H1 (cell line): ENCODE data around the gene TASOR2. TPM values are rescaled to one million over a fixed set of nuclear protein-coding genes. Genes with fewer than 3 reads are reported as not detected.

Experiments
- CTCF ChIA-PET: fragments of 300-600 bp; sonication (Branson Sonifier 250); formaldehyde crosslinking; loops from one replicate; lab custom pipeline; 2021; ENCODE audit not compliant: partially characterized antibody; lab: Charles Lee
- POLR2A ChIA-PET: fragments of 300-600 bp; sonication (Branson Sonifier 250); formaldehyde crosslinking; loops from one replicate; lab custom pipeline; 2021; ENCODE audit warnings: inconsistent platforms; ENCODE audit not compliant: partially characterized antibody; lab: Charles Lee
- DNase-seq, 2 experiments: peaks; one replicate each; pipeline versions ENCODE4 v3.0.0 to v3.0.0-alpha.2; 2010 to 2022; ENCODE audit warnings: low spot score in 2 of 2, low read depth in 1 of 2, mixed read lengths in 1 of 2
- FAIRE-seq: peaks from 2 replicates; lab custom pipeline; 2011; peaks lifted over from hg19 to GRCh38; lab: Jason Lieb, UNC
- H2AFZ ChIP-seq: 2 replicates; pipeline ENCODE4 v1.8.1; 2012; ENCODE audit warnings: low read length, inconsistent platforms
- H2AK5ac ChIP-seq: 2 replicates; pipeline ENCODE4 v1.6.1; 2013; ENCODE audit warnings: low read depth, low read length
- H2BK120ac ChIP-seq: replicated peaks from 2 replicates; pipeline ENCODE3; 2013; ENCODE audit warnings: low read depth, low read length, inconsistent platforms
- H2BK12ac ChIP-seq: 2 replicates; pipeline ENCODE4 v1.6.1; 2013; ENCODE audit warnings: low read depth, low read length
- H2BK15ac ChIP-seq: 2 replicates; pipeline ENCODE4 v1.6.1; 2013; ENCODE audit warnings: low read length
- H2BK20ac ChIP-seq: 2 replicates; pipeline ENCODE4 v1.6.1; 2013; ENCODE audit warnings: low read length
- H2BK5ac ChIP-seq: 2 replicates; pipeline ENCODE4 v1.6.1; 2013; ENCODE audit warnings: low read depth, low read length
- H3K14ac ChIP-seq: 2 replicates; pipeline ENCODE4 v1.6.1; 2013; ENCODE audit warnings: inconsistent platforms; ENCODE audit not compliant: insufficient read length
- H3K18ac ChIP-seq: 2 replicates; pipeline ENCODE4 v1.6.1; 2013; ENCODE audit warnings: low read length; ENCODE audit errors: extremely low read depth
- H3K23ac ChIP-seq: 2 replicates; pipeline ENCODE4 v1.6.1; 2013; ENCODE audit warnings: inconsistent platforms; ENCODE audit not compliant: insufficient read length
- H3K23me2 ChIP-seq: 2 replicates; pipeline ENCODE4 v1.6.1; 2013; ENCODE audit warnings: low read depth, low read length
- H3K27ac ChIP-seq: 2 replicates; pipeline ENCODE4 v1.6.1; 2011; ENCODE audit warnings: low read depth, low read length, inconsistent platforms
- H3K27me3 ChIP-seq, 4 experiments: replicated peaks in 1 of 4; 1 replicate in 1 of 4; 2 replicates in 3 of 4; pipeline versions ENCODE4 v1.6.1 to v1.8.1; 2011 to 2013; ENCODE audit warnings: low read length in 3 of 4, mild to moderate bottlenecking in 3 of 4, inconsistent platforms in 2 of 4, mixed read lengths in 2 of 4, moderate library complexity in 1 of 4; ENCODE audit not compliant: control insufficient read depth in 3 of 4, insufficient read depth in 3 of 4; ENCODE audit errors: extremely low read depth in 1 of 4
- H3K36me3 ChIP-seq, 4 experiments: 2 replicates each; pipeline versions ENCODE4 v1.6.1 to v1.8.1; 2011 to 2013; ENCODE audit warnings: mild to moderate bottlenecking in 4 of 4, low read length in 3 of 4, moderate library complexity in 2 of 4, control low read depth in 1 of 4, inconsistent platforms in 1 of 4; ENCODE audit not compliant: insufficient read depth in 4 of 4, control insufficient read depth in 2 of 4
- H3K4ac ChIP-seq: replicated peaks from 2 replicates; pipeline ENCODE3; 2013; ENCODE audit warnings: low read length, low read depth, mixed read lengths, inconsistent platforms; ENCODE audit not compliant: insufficient read length
- H3K4me1 ChIP-seq, 4 experiments: replicated peaks in 1 of 4; 1 replicate in 1 of 4; 2 replicates in 3 of 4; pipeline versions ENCODE4 v1.6.1 to v1.8.1; 2011 to 2013; ENCODE audit warnings: low read length in 3 of 4, inconsistent platforms in 2 of 4, mixed read lengths in 1 of 4; ENCODE audit not compliant: insufficient read depth in 4 of 4, control insufficient read depth in 3 of 4
- H3K4me2 ChIP-seq, 2 experiments: 2 replicates each; pipeline versions ENCODE4 v1.6.1 to v1.8.1; 2011 to 2013; ENCODE audit warnings: low read depth in 2 of 2, low read length in 2 of 2, control low read depth in 1 of 2, inconsistent platforms in 1 of 2, mild to moderate bottlenecking in 1 of 2; ENCODE audit not compliant: insufficient read depth in 1 of 2
- H3K4me3 ChIP-seq, 4 experiments: fragments of 200-600, 300-600 bp in 1 of 4; sonication (generic), shearing (Covaris generic), sonication (Bioruptor Twin) in 1 of 4; 2 replicates each; pipeline versions ENCODE4 v1.5.1 to v1.8.1; 2011 to 2016; ENCODE audit warnings: low read length in 4 of 4, low read depth in 3 of 4, control low read depth in 2 of 4, inconsistent platforms in 2 of 4, mild to moderate bottlenecking in 2 of 4, mixed read lengths in 1 of 4, moderate library complexity in 1 of 4; ENCODE audit not compliant: insufficient read depth in 2 of 4; ENCODE audit errors: extremely low read depth in 1 of 4
- H3K56ac ChIP-seq: replicated peaks from 2 replicates; pipeline ENCODE3; 2013; ENCODE audit warnings: low read depth, mild to moderate bottlenecking, mixed read lengths, low read length, inconsistent platforms; ENCODE audit not compliant: insufficient read length
- H3K79me1 ChIP-seq: 2 replicates; pipeline ENCODE4 v1.6.1; 2013; ENCODE audit warnings: low read depth, low read length, control low read depth
- H3K79me2 ChIP-seq, 2 experiments: 2 replicates each; pipeline versions ENCODE4 v1.6.1 to v1.8.1; 2012 to 2013; ENCODE audit warnings: low read length in 2 of 2, mild to moderate bottlenecking in 2 of 2, inconsistent platforms in 1 of 2; ENCODE audit not compliant: insufficient read depth in 2 of 2, control insufficient read depth in 1 of 2
- H3K9ac ChIP-seq, 4 experiments: replicated peaks in 1 of 4; 1 replicate in 1 of 4; 2 replicates in 3 of 4; pipeline versions ENCODE4 v1.6.1 to v1.8.1; 2011 to 2013; ENCODE audit warnings: low read depth in 3 of 4, low read length in 3 of 4, control low read depth in 2 of 4, mild to moderate bottlenecking in 2 of 4, moderate library complexity in 2 of 4, inconsistent platforms in 1 of 4; ENCODE audit errors: extremely low read depth in 1 of 4
- H3K9me3 ChIP-seq, 2 experiments: 2 replicates each; pipeline versions ENCODE4 v1.6.1 to v1.8.1; 2012 to 2013; ENCODE audit warnings: mild to moderate bottlenecking in 2 of 2, moderate library complexity in 2 of 2, control low read depth in 1 of 2, inconsistent platforms in 1 of 2, low read depth in 1 of 2, low read length in 1 of 2, mixed read lengths in 1 of 2; ENCODE audit not compliant: insufficient read depth in 2 of 2
- H4K20me1 ChIP-seq, 2 experiments: replicated peaks in 1 of 2; 2 replicates each; pipeline versions ENCODE3 to v1.8.1; 2011 to 2013; ENCODE audit warnings: inconsistent platforms in 2 of 2, low read length in 2 of 2, mild to moderate bottlenecking in 1 of 2; ENCODE audit not compliant: insufficient read depth in 2 of 2, control insufficient read depth in 1 of 2
- H4K5ac ChIP-seq: 2 replicates; pipeline ENCODE4 v1.6.1; 2013; ENCODE audit warnings: low read length, low read depth, mixed read lengths, inconsistent platforms; ENCODE audit not compliant: insufficient read length
- H4K8ac ChIP-seq: 2 replicates; pipeline ENCODE4 v1.8.0; 2013; ENCODE audit warnings: mild to moderate bottlenecking, moderate library complexity, low read length, inconsistent platforms; ENCODE audit not compliant: insufficient read depth; ENCODE audit errors: extremely low read depth
- H4K91ac ChIP-seq: replicated peaks from 2 replicates; pipeline ENCODE3; 2013; ENCODE audit warnings: low read length, mixed read lengths, inconsistent platforms; ENCODE audit not compliant: insufficient read length
- CBX5 ChIP-seq: fragments of 300-800, 300-1000 bp; sonication (generic); IDR thresholded peaks from 2 replicates; pipeline ENCODE4 v1.7.1; 2016; ENCODE audit warnings: antibody characterized with exemption, low read length, low read depth
- CHD1 ChIP-seq: IDR thresholded peaks from 2 replicates; pipeline ENCODE4 v1.6.1; 2012; ENCODE audit warnings: low read depth, low read length, improper control_type of control experiment
- FOSL1 ChIP-seq: IDR thresholded peaks from 2 replicates; pipeline ENCODE4 v1.6.1; 2011; ENCODE audit warnings: mild to moderate bottlenecking, low read depth, low read length, moderate library complexity; ENCODE audit not compliant: insufficient read depth
- RNF2 ChIP-seq: fragments of 200-900, 300-1000 bp; sonication (generic); IDR thresholded peaks from 2 replicates; pipeline ENCODE4 v1.7.1; 2016; ENCODE audit warnings: borderline replicate concordance, low read depth, mild to moderate bottlenecking, antibody characterized with exemption, low read length; ENCODE audit not compliant: poor library complexity, severe bottlenecking; ENCODE audit errors: missing control alignments
- SIX5 ChIP-seq: IDR thresholded peaks from 2 replicates; pipeline ENCODE4 v1.6.1; 2011; ENCODE audit warnings: mild to moderate bottlenecking, low read depth, low read length
- SRF ChIP-seq: IDR thresholded peaks from 2 replicates; pipeline ENCODE4 v1.6.1; 2011; ENCODE audit warnings: mild to moderate bottlenecking, low read depth, low read length, moderate library complexity
- TAF7 ChIP-seq: optimal IDR thresholded peaks from 2 replicates; pipeline ENCODE3; 2011; ENCODE audit warnings: low read depth, mild to moderate bottlenecking, inconsistent platforms, low read length, moderate library complexity, borderline replicate concordance
- WGBS, 2 experiments: shearing (Covaris generic) in 1 of 2; methylation state at CpG; one replicate each; pipeline versions ENCODE4 v1.1.6 to v1.1.7; 2013 to 2015; ENCODE audit warnings: low lambda C conversion rate in 2 of 2, mixed read lengths in 2 of 2, inconsistent platforms in 1 of 2, low coverage in 1 of 2, missing lambda C conversion rate in 1 of 2; ENCODE audit not compliant: insufficient replicate concordance in 2 of 2, insufficient coverage in 1 of 2, insufficient read length in 1 of 2; ENCODE audit errors: extremely low coverage in 1 of 2, missing lambda C conversion rate in 1 of 2; 5-methylcytosine and 5-hydroxymethylcytosine counted together
- polyA plus RNA-seq, 7 experiments: library from polyadenylated mRNA; depleted of rRNA in 3 of 7; stranded (reverse) in 5 of 7; unstranded in 2 of 7; fragments of >200 nt in 5 of 7; fragments of 200-250 nt in 2 of 7; gene quantifications; 1 replicate in 5 of 7; 2 replicates in 1 of 7; 4 replicates in 1 of 7; pipeline versions ENCODE4 v1.2.1 to v1.2.3, GENCODE V29; 2011 to 2013; ENCODE audit warnings: missing spikeins in 2 of 7, mixed read lengths in 2 of 7
- total RNA-seq: library from RNA; stranded (reverse); fragmentation: NEBNext Ultra II Directional; extraction: Animal tissue kit (Norgen Biotek cat#: 25700); gene quantifications from 2 replicates; pipeline ENCODE4 v1.2.1, GENCODE V29; 2021
- TF ChIP-seq, protein P1 (sequence below), 3 experiments: IDR thresholded peaks; 1 replicate in 2 of 3; 2 replicates in 1 of 3; pipeline versions ENCODE4 v1.5.1 to v1.6.1; 2011; ENCODE audit warnings: low read length in 3 of 3, mild to moderate bottlenecking in 3 of 3, inconsistent platforms in 2 of 3, low read depth in 1 of 3, moderate library complexity in 1 of 3; ENCODE audit not compliant: insufficient read depth in 1 of 3; ENCODE audit errors: control extremely low read depth in 1 of 3

TASOR2 gene
- total and polyA plus RNA-seq, 2 of the 8 experiments (the other 6 are each of a cell fraction or from before 2014, with no cell fraction given), result 13.1 to 74.9 TPM

DNA sequence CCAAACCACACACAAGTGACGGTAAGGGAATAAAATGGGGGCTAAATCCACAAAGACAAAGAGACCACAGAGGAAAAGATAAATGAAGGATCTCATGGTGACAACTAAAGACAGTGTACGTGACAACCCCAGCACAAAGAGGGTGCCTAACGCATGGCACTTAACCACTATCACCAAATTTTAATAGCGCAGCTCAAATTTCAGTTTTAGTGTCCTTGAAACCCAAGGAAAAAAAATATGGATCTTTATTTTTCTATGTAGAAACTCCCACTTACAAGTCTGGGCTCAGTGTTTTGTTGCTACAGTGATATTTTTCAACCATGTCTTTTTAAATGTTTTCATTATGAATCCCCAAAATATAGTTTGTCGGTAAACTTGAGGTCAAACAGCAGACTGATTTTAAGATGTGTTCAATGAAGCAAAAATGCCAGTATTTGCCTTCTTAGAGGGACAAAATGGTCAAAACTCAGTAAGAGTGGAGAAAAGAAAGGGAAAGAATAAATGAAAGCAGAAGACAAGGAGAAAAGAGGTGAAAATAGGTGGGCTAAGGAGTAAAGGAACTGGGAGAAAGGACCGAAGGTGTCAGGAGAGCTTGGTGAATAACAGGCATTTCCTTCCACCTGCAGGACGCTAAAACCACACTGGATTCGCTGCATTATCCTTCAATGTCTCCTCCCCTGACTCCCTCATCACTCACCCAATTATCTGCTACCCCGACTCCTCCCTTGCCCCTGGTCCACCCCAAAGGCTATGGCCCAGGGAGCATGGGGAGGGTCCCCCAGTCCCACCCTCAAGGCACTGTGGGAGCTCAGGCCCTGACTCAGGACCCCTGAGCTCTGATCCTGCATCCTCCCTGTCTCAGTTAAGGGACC, 21.7 kb upstream of the TASOR2 start:
- POLR2A ChIA-PET, result interaction anchor here (2.8 kb wide), 1 partner anchor 9 kb away, joined by 16 read pairs; no protein-coding TSS in a partner anchor
- no peak for FAIRE-seq
- TF ChIP-seq, protein P1, sequence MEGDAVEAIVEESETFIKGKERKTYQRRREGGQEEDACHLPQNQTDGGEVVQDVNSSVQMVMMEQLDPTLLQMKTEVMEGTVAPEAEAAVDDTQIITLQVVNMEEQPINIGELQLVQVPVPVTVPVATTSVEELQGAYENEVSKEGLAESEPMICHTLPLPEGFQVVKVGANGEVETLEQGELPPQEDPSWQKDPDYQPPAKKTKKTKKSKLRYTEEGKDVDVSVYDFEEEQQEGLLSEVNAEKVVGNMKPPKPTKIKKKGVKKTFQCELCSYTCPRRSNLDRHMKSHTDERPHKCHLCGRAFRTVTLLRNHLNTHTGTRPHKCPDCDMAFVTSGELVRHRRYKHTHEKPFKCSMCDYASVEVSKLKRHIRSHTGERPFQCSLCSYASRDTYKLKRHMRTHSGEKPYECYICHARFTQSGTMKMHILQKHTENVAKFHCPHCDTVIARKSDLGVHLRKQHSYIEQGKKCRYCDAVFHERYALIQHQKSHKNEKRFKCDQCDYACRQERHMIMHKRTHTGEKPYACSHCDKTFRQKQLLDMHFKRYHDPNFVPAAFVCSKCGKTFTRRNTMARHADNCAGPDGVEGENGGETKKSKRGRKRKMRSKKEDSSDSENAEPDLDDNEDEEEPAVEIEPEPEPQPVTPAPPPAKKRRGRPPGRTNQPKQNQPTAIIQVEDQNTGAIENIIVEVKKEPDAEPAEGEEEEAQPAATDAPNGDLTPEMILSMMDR (IDR thresholded peaks at IDR 0.05; ENCODE audit: control extremely low read depth in 1 of 3, insufficient read depth in 1 of 3, low read depth in 1 of 3, low read length in 3 of 3), result no peak
- TF ChIP-seq TAF7, result no peak
- TF ChIP-seq SIX5, result no peak
- no peak for TF ChIP-seq RNF2
- no peak for TF ChIP-seq FOSL1
- no peak for TF ChIP-seq SRF
- TF ChIP-seq CHD1, result no peak
- TF ChIP-seq CBX5, result no peak

More for the DNA sequence above, 21.7 kb upstream of the TASOR2 start:
- CTCF ChIA-PET, result interaction anchor here (1.0 to 1.6 kb wide), 4 partner anchors 9 to 89 kb away, joined by 3 to 5 read pairs (median 3); no protein-coding TSS in a partner anchor
- Histone ChIP-seq H3K4ac (no peak overlapping the region), H2BK120ac (no peak overlapping the region), H3K27ac (no peak overlapping the region), H3K36me3 (no peaks in the 10 kb centered on the region), H3K4me2 (peak overlapping the region in 1 of 2 experiments; percentile 33; a peak in 1 of 4 replicates), H3K79me1 (peaks cover 4% of the 10 kb centered on the region), H2AFZ (no peak overlapping the region), H2BK15ac (no peak overlapping the region), H3K79me2 (peaks cover 0 to 25% of the 10 kb centered on the region in 2 experiments; a peak in 2 of 4 replicates), H3K18ac (no peak overlapping the region), H3K4me1 (peaks cover 13 to 31% (median 21%) of the 10 kb centered on the region in 4 experiments), H4K8ac (no peak overlapping the region), H2BK20ac (no peak overlapping the region), H3K23ac (no peak overlapping the region), H3K9me3 (no peaks in the 10 kb centered on the region), H3K23me2 (peaks cover 5% of the 10 kb centered on the region), H3K4me3 (no peak overlapping the region), H3K9ac (no peak overlapping the region; a peak in 1 of 7 replicates), H2BK5ac (no peak overlapping the region), H3K14ac (no peak overlapping the region), H3K27me3 (0 out of 7 replicates have a peak, but pooled peaks cover 0 to 4% (median 2%) of the 10 kb centered on the region in 4 experiments), H3K56ac (no peak overlapping the region), H4K5ac (no peak overlapping the region), H4K20me1 (peaks cover 9 to 14% of the 10 kb centered on the region in 2 experiments), H2AK5ac (no peak overlapping the region), H4K91ac (no peak overlapping the region), H2BK12ac (no peak overlapping the region)
- DNase-seq, result no peak
- 73% methylated on average over 9 of the region's 9 CpGs; no CpG with 5 or more reads in 1 of the 2 experiments for WGBS, 2 experiments
